ENCODE data around the gene ADORA1.

- no peak for TF ChIP-seq POLR2A (IDR thresholded peaks at IDR 0.05; ENCODE audit: low read depth, low read length)
- no peak for TF ChIP-seq TAF1 (IDR thresholded peaks at IDR 0.05; ENCODE audit: borderline replicate concordance, low read depth, low read length)
Observed at GRCh38 chr1:203183828-203184227, 56.3 kb downstream of the ADORA1 start.
